ENCODE results near the gene ATP6V1B1. TPM values are rescaled to one million over a fixed set of nuclear protein-coding genes. Genes with fewer than 3 reads are reported as not detected.
A peak's percentile ranks its signal among the peaks of the same experiment; 100 is the strongest.

ATP6V1B1 gene
- total and polyA plus RNA-seq, 2 of the 13 experiments (the other 11 are each of a cell fraction or from before 2014, with no cell fraction given): 0.58 to 1.6 TPM

- TF ChIP-seq RNF219 (CRISPR knock-in tag; IDR thresholded peaks at IDR 0.05): peak; percentile 55; the same call in 1 of the 2 replicates
- 0 out of 2 replicates have a peak, but pooled peaks have one; percentile 35 for TF ChIP-seq U2AF2 (IDR thresholded peaks at IDR 0.05; ENCODE audit: low read depth, low read length)
- peak; percentile 39; the same call in 1 of the 2 replicates for TF ChIP-seq ZBTB43 (CRISPR knock-in tag; conservative IDR thresholded peaks at IDR 0.05)
- TF ChIP-seq ZNF17 (CRISPR knock-in tag; IDR thresholded peaks at IDR 0.05): no peak
- peak; percentile 80; the same call in 1 of the 2 replicates for TF ChIP-seq ZSCAN30 (CRISPR knock-in tag; IDR thresholded peaks at IDR 0.05)
- 0 out of 2 replicates have a peak, but pooled peaks have one; percentile 76 for TF ChIP-seq NCOA5 (CRISPR knock-in tag; IDR thresholded peaks at IDR 0.05)
- peak; percentile 82; the same call in 1 of the 2 replicates for TF ChIP-seq ARNT2 (CRISPR knock-in tag; IDR thresholded peaks at IDR 0.05; ENCODE audit: low read depth)
- 0 out of 2 replicates have a peak, but pooled peaks have one; percentile 63 for TF ChIP-seq THAP8 (CRISPR knock-in tag; IDR thresholded peaks at IDR 0.05; ENCODE audit: borderline replicate concordance)
- 0 out of 2 replicates have a peak, but pooled peaks have one; percentile 64 for TF ChIP-seq ZNF512 (CRISPR knock-in tag; IDR thresholded peaks at IDR 0.05)
- TF ChIP-seq ZNF329 (CRISPR knock-in tag; IDR thresholded peaks at IDR 0.05; ENCODE audit: low read depth): peak; percentile 74; the same call in 1 of the 2 replicates
- TF ChIP-seq ZFX (CRISPR knock-in tag; IDR thresholded peaks at IDR 0.05; ENCODE audit: low read depth): peak; percentile 93
- no peak for TF ChIP-seq KIAA2018 (CRISPR knock-in tag; IDR thresholded peaks at IDR 0.05; ENCODE audit: borderline replicate concordance)
- peak; percentile 56 for TF ChIP-seq GATAD2A (CRISPR knock-in tag; IDR thresholded peaks at IDR 0.05)
These were observed 34.3 kb upstream of the ATP6V1B1 start (continued) for GRCh38 chr2:70901227-70902066.

Data from HepG2 (cell line).